Upper lobe of left lung (tissue), 6 donors: ENCODE results near the gene NAIF1. TPM values are rescaled to one million over a fixed set of nuclear protein-coding genes. Genes with fewer than 3 reads are reported as not detected.

ENCODE experiments used
- ATAC-seq, 2 donors: fragments of 200-7000 bp; cut with Tn5 transposase; one replicate each; pipeline ENCODE4 v1.9.1; 2022; ENCODE audit warnings: mild to moderate bottlenecking in 2 of 2, moderate library complexity in 2 of 2; ENCODE audit not compliant: low FRiP score in 2 of 2
- DNase-seq, 2 donors: peaks; one replicate each; pipeline ENCODE4 v3.0.0-alpha.2; 2019 to 2020
- H3K27ac ChIP-seq, 4 donors: fragments of 200-600 bp; sonication (generic); one replicate each; pipeline ENCODE4 v1.5.1; 2016 to 2019
- H3K27me3 ChIP-seq, 4 donors: fragments of 200-600 bp; sonication (generic); one replicate each; pipeline ENCODE4 v1.5.1; 2017 to 2019
- H3K36me3 ChIP-seq, 4 donors: fragments of 200-600 bp; sonication (generic); one replicate each; pipeline ENCODE4 v1.5.1; 2016 to 2019
- H3K4me1 ChIP-seq, 4 donors: fragments of 200-600 bp; sonication (generic); one replicate each; pipeline ENCODE4 v1.5.1; 2018 to 2019
- H3K4me3 ChIP-seq, 4 donors: fragments of 200-600 bp; sonication (generic); one replicate each; pipeline ENCODE4 v1.5.1; 2017 to 2019; ENCODE audit warnings: mild to moderate bottlenecking in 2 of 4, moderate library complexity in 1 of 4
- H3K9me3 ChIP-seq, 4 donors: fragments of 200-600 bp; sonication (generic); one replicate each; pipeline ENCODE4 v1.5.1; 2018 to 2019
- CTCF ChIP-seq, 6 experiments: fragments of 450-650 bp in 4 of 6; fragments of 200-600 bp in 2 of 6; sonication (generic) in 2 of 6; IDR thresholded peaks; one replicate each; pipeline ENCODE4 v1.5.1; 2016 to 2019; ENCODE audit warnings: antibody characterized with exemption in 6 of 6
- EP300 ChIP-seq, 4 donors: sonication (generic); formaldehyde crosslinking; IDR thresholded peaks; one replicate each; pipeline ENCODE4 v1.5.1; 2017; ENCODE audit warnings: antibody characterized with exemption in 4 of 4, control low read depth in 2 of 4
- POLR2A ChIP-seq, 4 donors: fragments of 450-650 bp; IDR thresholded peaks; one replicate each; pipeline ENCODE4 v1.5.1; 2016 to 2017; ENCODE audit warnings: antibody characterized with exemption in 4 of 4, mild to moderate bottlenecking in 2 of 4
- POLR2AphosphoS5 ChIP-seq, 2 donors: sonication (generic); formaldehyde crosslinking; IDR thresholded peaks; one replicate each; pipeline ENCODE4 v1.5.1; 2017; ENCODE audit warnings: antibody characterized with exemption in 2 of 2
- WGBS, 2 donors: methylation state at CpG; one replicate each; pipeline ENCODE4 v1.1.5; 2017 to 2018; 5-methylcytosine and 5-hydroxymethylcytosine counted together
- total RNA-seq, 6 donors: library from RNA; depleted of rRNA in 4 of 6; stranded (reverse); fragments of >200 nt in 4 of 6; gene quantifications; one replicate each; pipeline versions ENCODE4 v1.1.0 to v1.2.1, GENCODE V29; 2016 to 2021
- donor health status: DM: no; HTN: no; CAD: no; lungs with moderate emphysema.
- donor health status: DM: no; HTN: yes; CAD: no; lungs with severe emphysema.

Gene NAIF1
- total RNA-seq, 6 donors from 2014 or later: 8.0 to 37.7 (median 13.0) TPM

- no peaks in the 10 kb centered on the region for H3K9me3 ChIP-seq
- H3K36me3 ChIP-seq: peaks cover 4 to 32% (median 27%) of the 10 kb centered on the region in 4 donors
- H3K27ac ChIP-seq: peak overlapping the region; percentile 91 to 96 (median 94)
- DNase-seq: peak; percentile 88 to 100
- peak; percentile 60 to 98 (median 97) for TF ChIP-seq POLR2A (IDR thresholded peaks at IDR 0.05)
- TF ChIP-seq POLR2AphosphoS5 (IDR thresholded peaks at IDR 0.05): peak; percentile 87 to 98
- TF ChIP-seq EP300 (IDR thresholded peaks at IDR 0.05): peak; percentile 93 to 97 (median 96)
- TF ChIP-seq CTCF (IDR thresholded peaks at IDR 0.05): peak in 2 of 6 experiments; percentile 3 to 16
- peaks cover 68 to 100% (median 88%) of the 10 kb centered on the region in 4 donors for H3K4me1 ChIP-seq
- H3K4me3 ChIP-seq: peak overlapping the region; percentile 48 to 60 (median 54)
- ATAC-seq: peak; percentile 73 to 87
- no peaks in the 10 kb centered on the region for H3K27me3 ChIP-seq
- 19 to 21% methylated on average over 29 to 32 of the region's 32 CpGs for WGBS, 2 donors
Observed at GRCh38 chr9:128098297-128099230, 31.4 kb upstream of the NAIF1 start.

GRCh38 chr9:128097543-128098296, 30.6 kb upstream of the NAIF1 start:
- 67 to 71% methylated on average over 12 to 13 of the region's 13 CpGs for WGBS, 2 donors
- TF ChIP-seq CTCF (IDR thresholded peaks at IDR 0.05) (no peak), POLR2AphosphoS5 (IDR thresholded peaks at IDR 0.05) (no peak), EP300 (IDR thresholded peaks at IDR 0.05) (no peak), POLR2A (IDR thresholded peaks at IDR 0.05) (no peak)
- Histone ChIP-seq H3K9me3 (no peaks in the 10 kb centered on the region), H3K27ac (peak overlapping the region; percentile 91 to 96 (median 94)), H3K4me1 (peaks cover 68 to 100% (median 89%) of the 10 kb centered on the region in 4 donors), H3K4me3 (peak overlapping the region in 3 of 4 donors; percentile 48 to 56 (median 51)), H3K36me3 (peaks cover 4 to 23% (median 19%) of the 10 kb centered on the region in 4 donors), H3K27me3 (no peaks in the 10 kb centered on the region)
- DNase-seq (no peak), ATAC-seq (no peak)

- ATAC-seq (no peak), DNase-seq (no peak)
- Histone ChIP-seq H3K36me3 (peaks cover 0 to 15% (median 10%) of the 10 kb centered on the region in 4 donors), H3K4me1 (peaks cover 71 to 100% (median 90%) of the 10 kb centered on the region in 4 donors), H3K27ac (peak overlapping the region; percentile 91 to 96 (median 94)), H3K27me3 (no peaks in the 10 kb centered on the region), H3K9me3 (no peaks in the 10 kb centered on the region), H3K4me3 (no peak overlapping the region)
- TF ChIP-seq EP300 (IDR thresholded peaks at IDR 0.05) (no peak), CTCF (IDR thresholded peaks at IDR 0.05) (no peak)
- WGBS, 2 donors: 77 to 83% methylated on average over 19 of the region's 19 CpGs
Observed at GRCh38 chr9:128096616-128097536, 29.8 kb upstream of the NAIF1 start.

- H3K27ac ChIP-seq: peak overlapping the region; percentile 87 to 92 (median 90)
- H3K27me3 ChIP-seq: no peaks in the 10 kb centered on the region
- 75 to 84% methylated on average over 9 to 11 of the region's 11 CpGs for WGBS, 2 donors
- no peak for DNase-seq
- no peaks in the 10 kb centered on the region for H3K9me3 ChIP-seq
- ATAC-seq: no peak
- no peaks in the 10 kb centered on the region for H3K36me3 ChIP-seq
- TF ChIP-seq EP300 (IDR thresholded peaks at IDR 0.05) (no peak), POLR2A (IDR thresholded peaks at IDR 0.05) (no peak), CTCF (IDR thresholded peaks at IDR 0.05) (no peak), POLR2AphosphoS5 (IDR thresholded peaks at IDR 0.05) (no peak)
- H3K4me3 ChIP-seq: no peak overlapping the region
- H3K4me1 ChIP-seq: peaks cover 72 to 97% (median 87%) of the 10 kb centered on the region in 4 donors
Observed at GRCh38 chr9:128094950-128095544, 27.9 kb upstream of the NAIF1 start.
